ENCODE data around the gene KRT85. TPM values are rescaled to one million over a fixed set of nuclear protein-coding genes. Genes with fewer than 3 reads are reported as not detected.
A peak's percentile ranks its signal among the peaks of the same experiment; 100 is the strongest.
"Not testable (repeated sequence)": the region's sequence is repeated elsewhere in the genome, so short reads cannot be mapped to it uniquely, and the experiment has no call there.

Gene KRT85
- total RNA-seq, 1 experiment from 2014 or later, result not detected

GRCh38 chr12:52322069-52322468, 45.2 kb downstream of the KRT85 start:
- no peak for DNase-seq
- H3K36me3 ChIP-seq, result no peaks in the 10 kb centered on the region
- H3K27me3 ChIP-seq, result no peaks in the 10 kb centered on the region
- H3K9me3 ChIP-seq (replicated peaks), result no peaks in the 10 kb centered on the region
- H3K27ac ChIP-seq, result no peak overlapping the region
- H3K4me1 ChIP-seq, result no peaks in the 10 kb centered on the region
- H3K4me3 ChIP-seq, result no peak overlapping the region

GRCh38 chr12:52321418-52321817, 45.9 kb downstream of the KRT85 start:
- no peaks in the 10 kb centered on the region for H3K36me3 ChIP-seq
- DNase-seq, result no peak
- no peaks in the 10 kb centered on the region for H3K27me3 ChIP-seq
- H3K9me3 ChIP-seq (replicated peaks), result no peaks in the 10 kb centered on the region
- no peak overlapping the region for H3K4me3 ChIP-seq
- no peaks in the 10 kb centered on the region for H3K4me1 ChIP-seq
- no peak overlapping the region for H3K27ac ChIP-seq

GRCh38 chr12:52320784-52321400, 46.4 kb downstream of the KRT85 start, which contains the start of gene KRT83:
Gene KRT83 (minus strand): TSS chr12:52321398. CDS start chr12:52321335, 63 bp downstream.
- no peaks in the 10 kb centered on the region for H3K36me3 ChIP-seq
- no peaks in the 10 kb centered on the region for H3K9me3 ChIP-seq (replicated peaks)
- H3K4me3 ChIP-seq, result no peak within 1 kb of the TSS
- H3K27ac ChIP-seq, result no peak within 1 kb of the TSS
- no peak for DNase-seq
- H3K4me1 ChIP-seq, result no peaks in the 10 kb centered on the region
- no peaks in the 10 kb centered on the region for H3K27me3 ChIP-seq

- no peaks in the 10 kb centered on the region for H3K9me3 ChIP-seq (replicated peaks)
- H3K36me3 ChIP-seq, result no peaks in the 10 kb centered on the region
- H3K27ac ChIP-seq, result no peak overlapping the region
- H3K27me3 ChIP-seq, result no peaks in the 10 kb centered on the region
- no peak for DNase-seq
- no peak overlapping the region for H3K4me3 ChIP-seq
- no peaks in the 10 kb centered on the region for H3K4me1 ChIP-seq
Observed at GRCh38 chr12:52319097-52319496, 48.2 kb downstream of the KRT85 start.

GRCh38 chr12:52318241-52318990, 48.9 kb downstream of the KRT85 start:
- Histone ChIP-seq H3K4me3 (no peak overlapping the region), H3K9me3 (replicated peaks) (no peaks in the 10 kb centered on the region), H3K4me1 (no peaks in the 10 kb centered on the region), H3K27ac (no peak overlapping the region), H3K36me3 (no peaks in the 10 kb centered on the region), H3K27me3 (no peaks in the 10 kb centered on the region)
- DNase-seq, result no peak

- no peak overlapping the region for H3K4me3 ChIP-seq
- DNase-seq, result no peak
- no peaks in the 10 kb centered on the region for H3K27me3 ChIP-seq
- H3K36me3 ChIP-seq, result no peaks in the 10 kb centered on the region
- no peaks in the 10 kb centered on the region for H3K9me3 ChIP-seq (replicated peaks)
- no peaks in the 10 kb centered on the region for H3K4me1 ChIP-seq
- no peak overlapping the region for H3K27ac ChIP-seq
Observed at GRCh38 chr12:52317468-52318052, 49.7 kb downstream of the KRT85 start.

- Histone ChIP-seq H3K27ac (no peak overlapping the region), H3K9me3 (replicated peaks) (no peaks in the 10 kb centered on the region), H3K4me3 (no peak overlapping the region), H3K4me1 (no peaks in the 10 kb centered on the region), H3K36me3 (no peaks in the 10 kb centered on the region), H3K27me3 (no peaks in the 10 kb centered on the region)
- DNase-seq, result no peak
Observed at GRCh38 chr12:52316701-52317100, 50.6 kb downstream of the KRT85 start.

- Histone ChIP-seq H3K9me3 (replicated peaks) (no peaks in the 10 kb centered on the region), H3K36me3 (no peaks in the 10 kb centered on the region), H3K27ac (no peak overlapping the region), H3K4me1 (no peaks in the 10 kb centered on the region), H3K4me3 (no peak overlapping the region), H3K27me3 (no peaks in the 10 kb centered on the region)
- DNase-seq, result no peak
Observed at GRCh38 chr12:52316290-52316689, 51.0 kb downstream of the KRT85 start.

- H3K27ac ChIP-seq; H3K9me3 ChIP-seq (replicated peaks); H3K4me1 ChIP-seq; H3K27me3 ChIP-seq; H3K4me3 ChIP-seq; H3K36me3 ChIP-seq: not testable (repeated sequence)
- DNase-seq, result peak; percentile 25 to 44
Observed at GRCh38 chr12:52315721-52316120, 51.6 kb downstream of the KRT85 start.

- H3K4me1 ChIP-seq, result peaks cover 13% of the 10 kb centered on the region
- no peaks in the 10 kb centered on the region for H3K27me3 ChIP-seq
- H3K27ac ChIP-seq, result no peak overlapping the region
- no peaks in the 10 kb centered on the region for H3K9me3 ChIP-seq (replicated peaks)
- no peak for DNase-seq
- H3K36me3 ChIP-seq, result no peaks in the 10 kb centered on the region
- H3K4me3 ChIP-seq, result no peak overlapping the region
Observed at GRCh38 chr12:52314511-52314910, 52.8 kb downstream of the KRT85 start.

- Histone ChIP-seq H3K9me3 (replicated peaks) (no peaks in the 10 kb centered on the region), H3K27ac (no peak overlapping the region), H3K4me3 (no peak overlapping the region), H3K27me3 (no peaks in the 10 kb centered on the region), H3K4me1 (peaks cover 19% of the 10 kb centered on the region), H3K36me3 (no peaks in the 10 kb centered on the region)
- DNase-seq, result no peak
Observed at GRCh38 chr12:52313926-52314325, 53.4 kb downstream of the KRT85 start.

GRCh38 chr12:52313461-52313860, 53.8 kb downstream of the KRT85 start:
- no peaks in the 10 kb centered on the region for H3K27me3 ChIP-seq
- H3K9me3 ChIP-seq (replicated peaks), result no peaks in the 10 kb centered on the region
- H3K4me1 ChIP-seq, result peaks cover 21% of the 10 kb centered on the region
- no peak overlapping the region for H3K27ac ChIP-seq
- no peak for DNase-seq
- no peak overlapping the region for H3K4me3 ChIP-seq
- H3K36me3 ChIP-seq, result no peaks in the 10 kb centered on the region

- no peaks in the 10 kb centered on the region for H3K27me3 ChIP-seq
- peaks cover 21% of the 10 kb centered on the region for H3K4me1 ChIP-seq
- H3K4me3 ChIP-seq, result no peak overlapping the region
- no peaks in the 10 kb centered on the region for H3K9me3 ChIP-seq (replicated peaks)
- no peaks in the 10 kb centered on the region for H3K36me3 ChIP-seq
- H3K27ac ChIP-seq, result no peak overlapping the region
- DNase-seq, result no peak
Observed at GRCh38 chr12:52312086-52312485, 55.2 kb downstream of the KRT85 start.

GRCh38 chr12:52311285-52311648, 56.0 kb downstream of the KRT85 start:
- no peak for DNase-seq

GRCh38 chr12:52310622-52311284, 56.5 kb downstream of the KRT85 start:
- DNase-seq, result no peak
- Histone ChIP-seq H3K4me1 (peaks cover 21% of the 10 kb centered on the region), H3K9me3 (replicated peaks) (no peaks in the 10 kb centered on the region), H3K36me3 (no peaks in the 10 kb centered on the region), H3K4me3 (no peak overlapping the region), H3K27me3 (no peaks in the 10 kb centered on the region), H3K27ac (no peak overlapping the region)

More at GRCh38 chr12:52311285-52311648, 56.0 kb downstream of the KRT85 start:
- Histone ChIP-seq H3K4me1 (peaks cover 21% of the 10 kb centered on the region), H3K27ac (no peak overlapping the region), H3K27me3 (no peaks in the 10 kb centered on the region), H3K4me3 (no peak overlapping the region), H3K36me3 (no peaks in the 10 kb centered on the region), H3K9me3 (replicated peaks) (no peaks in the 10 kb centered on the region)
